ENCODE data around the gene PTDSS2. TPM values are rescaled to one million over a fixed set of nuclear protein-coding genes. Genes with fewer than 3 reads are reported as not detected.
"Not testable (repeated sequence)": the region's sequence is repeated elsewhere in the genome, so short reads cannot be mapped to it uniquely, and the experiment has no call there.

PTDSS2 gene
- 185 TPM for total RNA-seq

DNA sequence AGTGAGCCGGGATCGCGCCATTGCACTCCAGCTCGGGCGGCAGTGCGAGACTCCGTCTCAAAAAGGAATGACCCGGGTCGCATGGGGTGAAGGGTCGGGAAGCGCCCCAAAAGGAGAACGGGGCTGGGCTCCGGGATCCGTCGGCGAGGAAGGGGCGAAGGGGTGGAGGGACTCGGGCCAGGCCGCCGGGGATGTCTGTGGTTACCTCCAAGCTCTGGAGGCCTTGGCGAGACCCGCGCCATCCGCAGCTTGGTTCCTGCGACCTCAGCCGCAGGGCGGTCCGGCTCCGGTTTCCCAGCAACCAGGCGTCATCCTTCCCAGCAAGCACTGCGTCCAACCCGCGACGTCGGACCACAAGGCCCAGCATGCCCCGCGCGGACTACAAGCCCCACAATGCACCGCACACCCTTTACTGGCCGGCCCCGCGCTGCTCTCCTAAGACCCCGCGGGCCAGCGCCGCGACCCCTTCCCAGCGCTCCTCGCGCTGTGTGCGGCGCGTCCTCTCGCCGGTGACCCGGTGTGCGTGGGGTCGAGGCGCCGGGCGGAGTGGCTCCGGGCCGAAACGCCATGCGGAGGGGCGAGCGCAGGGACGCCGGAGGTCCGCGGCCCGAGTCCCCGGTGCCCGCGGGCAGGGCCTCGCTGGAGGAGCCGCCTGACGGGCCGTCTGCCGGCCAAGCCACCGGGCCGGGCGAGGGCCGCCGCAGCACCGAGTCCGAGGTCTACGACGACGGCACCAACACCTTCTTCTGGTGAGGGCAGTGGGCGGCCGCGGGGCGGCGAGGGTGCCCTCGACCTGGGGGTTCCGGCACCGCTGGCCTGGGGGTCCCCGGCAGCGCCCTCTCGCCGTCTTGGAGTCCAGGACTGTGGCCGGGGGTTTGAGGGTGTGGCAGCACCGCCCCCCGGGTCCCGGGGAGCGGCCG lies at the start of gene PTDSS2:
Gene PTDSS2, plus strand, starts transcription at position 391 of the 920 bp plus-strand sequence. Its CDS starts 177 bp downstream, at position 568.
- TF ChIP-seq, protein P1, sequence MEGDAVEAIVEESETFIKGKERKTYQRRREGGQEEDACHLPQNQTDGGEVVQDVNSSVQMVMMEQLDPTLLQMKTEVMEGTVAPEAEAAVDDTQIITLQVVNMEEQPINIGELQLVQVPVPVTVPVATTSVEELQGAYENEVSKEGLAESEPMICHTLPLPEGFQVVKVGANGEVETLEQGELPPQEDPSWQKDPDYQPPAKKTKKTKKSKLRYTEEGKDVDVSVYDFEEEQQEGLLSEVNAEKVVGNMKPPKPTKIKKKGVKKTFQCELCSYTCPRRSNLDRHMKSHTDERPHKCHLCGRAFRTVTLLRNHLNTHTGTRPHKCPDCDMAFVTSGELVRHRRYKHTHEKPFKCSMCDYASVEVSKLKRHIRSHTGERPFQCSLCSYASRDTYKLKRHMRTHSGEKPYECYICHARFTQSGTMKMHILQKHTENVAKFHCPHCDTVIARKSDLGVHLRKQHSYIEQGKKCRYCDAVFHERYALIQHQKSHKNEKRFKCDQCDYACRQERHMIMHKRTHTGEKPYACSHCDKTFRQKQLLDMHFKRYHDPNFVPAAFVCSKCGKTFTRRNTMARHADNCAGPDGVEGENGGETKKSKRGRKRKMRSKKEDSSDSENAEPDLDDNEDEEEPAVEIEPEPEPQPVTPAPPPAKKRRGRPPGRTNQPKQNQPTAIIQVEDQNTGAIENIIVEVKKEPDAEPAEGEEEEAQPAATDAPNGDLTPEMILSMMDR (IDR thresholded peaks at IDR 0.05): no peak
- intact Hi-C loops (cut with DNase I): loop anchor here (1.0 to 5.0 kb wide), 7 partner anchors 19 to 243 kb away; partner anchors contain the start of genes BET1L, IFITM2, PSMD13 and RIC8A
- peak within 1 kb of the TSS; percentile 79 to 85 for H3K27ac ChIP-seq

DNA sequence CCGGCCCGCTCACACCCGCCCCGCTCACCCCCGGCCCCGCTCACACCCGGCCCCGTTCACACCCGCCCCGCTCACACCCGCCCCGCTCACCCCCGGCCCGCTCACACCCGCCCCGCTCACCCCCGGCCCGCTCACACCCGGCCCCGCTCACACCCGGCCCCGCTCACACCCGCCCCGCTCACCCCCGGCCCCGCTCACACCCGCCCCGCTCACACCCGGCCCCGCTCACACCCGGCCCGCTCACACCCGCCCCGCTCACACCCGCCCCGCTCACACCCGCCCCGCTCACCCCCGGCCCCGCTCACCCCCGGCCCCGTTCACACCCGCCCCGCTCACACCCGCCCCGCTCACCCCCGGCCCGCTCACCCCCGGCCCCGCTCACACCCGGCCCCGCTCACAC lies 48.9 kb upstream of the PTDSS2 start:
- Histone ChIP-seq H3K4me1 (peaks cover 5 to 11% of the 10 kb centered on the region in 2 donors), H3K27me3 (peaks cover 14% of the 10 kb centered on the region)
- intact Hi-C loops (cut with DNase I); H3K27ac ChIP-seq; DNase-seq (ENCODE audit: low spot score in 2 of 2); H3K9me3 ChIP-seq; H3K36me3 ChIP-seq; H3K4me3 ChIP-seq: not testable (repeated sequence)

More for the DNA sequence above, at the start of gene PTDSS2:
- Histone ChIP-seq H3K36me3 (peaks cover 5 to 18% of the 10 kb centered on the region in 2 donors), H3K27me3 (no peaks in the 10 kb centered on the region), H3K4me3 (peak within 1 kb of the TSS; percentile 94 to 98), H3K9me3 (no peaks in the 10 kb centered on the region), H3K4me1 (peaks cover 7 to 20% of the 10 kb centered on the region in 2 donors)
- DNase-seq (ENCODE audit: low spot score in 2 of 2): peak; percentile 84 to 98

DNA sequence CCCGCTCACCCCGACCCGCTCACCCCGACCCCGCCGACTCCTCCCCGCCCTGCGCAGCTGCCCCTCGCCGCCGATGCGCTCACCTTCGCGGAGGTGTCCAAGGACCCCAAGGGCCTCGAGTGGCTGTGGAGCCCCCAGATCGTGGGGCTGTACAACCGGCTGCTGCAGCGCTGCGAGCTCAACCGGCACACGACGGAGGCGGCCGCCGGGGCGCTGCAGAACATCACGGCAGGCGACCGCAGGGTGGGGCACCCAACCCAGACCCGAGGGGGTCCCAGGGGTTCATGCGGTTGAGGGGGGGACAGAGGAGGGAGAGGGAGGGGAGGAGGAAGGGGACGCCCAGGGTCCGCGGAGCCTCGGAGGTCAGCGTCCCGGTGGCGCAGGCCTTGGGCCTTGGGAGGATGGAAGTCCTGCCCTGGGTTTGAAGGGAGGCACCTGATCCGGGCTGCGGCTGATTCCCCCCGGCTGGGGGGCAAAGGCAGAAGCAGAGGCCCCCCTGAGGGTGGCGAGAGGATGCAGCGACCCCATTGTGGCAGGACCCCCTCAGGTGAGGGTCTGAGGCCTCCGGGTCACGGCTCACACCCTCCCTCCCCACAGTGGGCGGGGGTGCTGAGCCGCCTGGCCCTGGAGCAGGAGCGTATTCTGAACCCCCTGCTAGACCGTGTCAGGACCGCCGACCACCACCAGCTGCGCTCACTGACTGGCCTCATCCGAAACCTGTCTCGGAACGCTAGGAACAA lies 46.9 kb upstream of the PTDSS2 start:
- intact Hi-C loops (cut with DNase I): no loop called here
- H3K27me3 ChIP-seq: peaks cover 14% of the 10 kb centered on the region
- H3K4me3 ChIP-seq: no peak overlapping the region
- H3K36me3 ChIP-seq: no peaks in the 10 kb centered on the region
- H3K27ac ChIP-seq: no peak overlapping the region
- no peak for DNase-seq (ENCODE audit: low spot score in 2 of 2)
- peaks cover 6 to 8% of the 10 kb centered on the region in 2 donors for H3K4me1 ChIP-seq
- TF ChIP-seq, protein P1 (IDR thresholded peaks at IDR 0.05): no peak
- no peaks in the 10 kb centered on the region for H3K9me3 ChIP-seq

DNA sequence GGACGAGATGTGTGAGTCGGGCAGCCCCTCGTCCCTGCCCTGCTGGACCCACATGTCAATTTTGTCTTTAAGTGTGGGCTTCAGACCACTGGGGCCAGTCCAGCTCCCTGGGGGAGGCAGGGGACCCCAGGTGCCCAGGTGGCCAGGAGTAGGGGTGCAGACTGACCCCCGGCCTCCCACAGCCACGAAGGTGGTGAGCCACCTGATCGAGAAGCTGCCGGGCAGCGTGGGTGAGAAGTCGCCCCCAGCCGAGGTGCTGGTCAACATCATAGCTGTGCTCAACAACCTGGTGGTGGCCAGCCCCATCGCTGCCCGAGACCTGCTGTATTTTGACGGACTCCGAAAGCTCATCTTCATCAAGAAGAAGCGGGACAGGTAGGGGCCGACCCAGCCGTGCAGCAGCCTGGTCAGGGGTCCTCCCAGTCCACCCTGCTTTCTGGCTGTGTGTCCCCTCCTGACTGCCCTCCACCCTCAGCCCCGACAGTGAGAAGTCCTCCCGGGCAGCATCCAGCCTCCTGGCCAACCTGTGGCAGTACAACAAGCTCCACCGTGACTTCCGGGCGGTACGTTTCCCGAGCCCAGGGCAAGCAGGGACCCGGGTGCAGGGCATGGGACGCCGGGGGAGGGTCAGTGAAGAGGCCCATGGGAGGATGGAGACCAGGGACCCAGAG lies 46.2 kb upstream of the PTDSS2 start:
- peaks cover 6 to 8% of the 10 kb centered on the region in 2 donors for H3K4me1 ChIP-seq
- no peak overlapping the region for H3K4me3 ChIP-seq
- no peak overlapping the region for H3K27ac ChIP-seq
- intact Hi-C loops (cut with DNase I): no loop called here
- H3K36me3 ChIP-seq: no peaks in the 10 kb centered on the region
- TF ChIP-seq, protein P1 (IDR thresholded peaks at IDR 0.05): no peak
- H3K9me3 ChIP-seq: no peaks in the 10 kb centered on the region
- no peak for DNase-seq (ENCODE audit: low spot score in 2 of 2)
- H3K27me3 ChIP-seq: peaks cover 12% of the 10 kb centered on the region

DNA sequence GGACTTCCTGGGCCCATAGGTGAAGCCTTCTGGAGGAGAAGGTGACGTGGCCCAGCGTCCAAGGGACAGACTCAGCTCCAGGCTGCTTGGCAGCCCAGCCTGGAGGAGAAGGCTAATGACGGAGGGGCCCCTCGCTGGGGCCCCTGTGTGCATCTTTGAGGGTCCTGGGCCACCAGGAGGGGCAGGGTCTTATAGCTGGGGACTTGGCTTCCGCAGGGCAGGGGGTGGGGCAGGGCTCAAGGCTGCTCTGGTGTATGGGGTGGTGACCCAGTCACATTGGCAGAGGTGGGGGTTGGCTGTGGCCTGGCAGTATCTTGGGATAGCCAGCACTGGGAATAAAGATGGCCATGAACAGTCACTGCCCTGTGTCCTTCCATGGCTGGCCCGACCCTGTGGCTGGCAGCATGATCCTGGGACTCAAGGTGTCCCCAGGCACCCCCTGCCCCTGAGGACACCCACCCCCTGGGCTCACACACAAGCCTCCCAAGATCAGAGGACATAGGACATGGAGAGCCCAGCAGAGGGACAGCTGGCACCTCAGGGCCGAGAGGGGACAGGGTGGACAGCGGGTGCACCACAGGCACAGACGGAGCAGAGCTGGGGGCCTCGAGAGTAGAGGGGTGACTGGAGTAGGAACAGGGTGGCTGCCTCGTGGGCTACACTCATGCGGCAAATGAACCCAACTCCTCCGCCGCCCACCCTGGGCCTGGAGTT lies 45.4 kb upstream of the PTDSS2 start:
- no peaks in the 10 kb centered on the region for H3K9me3 ChIP-seq
- intact Hi-C loops (cut with DNase I): no loop called here
- DNase-seq (ENCODE audit: low spot score in 2 of 2): no peak
- TF ChIP-seq, protein P1 (IDR thresholded peaks at IDR 0.05): no peak
- H3K27ac ChIP-seq: no peak overlapping the region
- peaks cover 8% of the 10 kb centered on the region for H3K27me3 ChIP-seq
- no peak overlapping the region for H3K4me3 ChIP-seq
- H3K4me1 ChIP-seq: peaks cover 6 to 8% of the 10 kb centered on the region in 2 donors
- no peaks in the 10 kb centered on the region for H3K36me3 ChIP-seq
